OCI-LY1 (cell line): ENCODE measurements around the gene ZNF100.

Experiments used
- H2AFZ ChIP-seq: fragments of 200-600 bp; sonication (generic), shearing (Covaris generic); 2 replicates; pipeline ENCODE4 v1.6.0; 2014; ENCODE audit warnings: antibody characterized with exemption, mild to moderate bottlenecking, low read length
- H3F3A ChIP-seq: fragments of 200-600 bp; sonication (generic), shearing (Covaris generic); 2 replicates; pipeline ENCODE4 v1.6.0; 2014; ENCODE audit warnings: mild to moderate bottlenecking, antibody characterized with exemption, low read length, moderate library complexity; ENCODE audit not compliant: insufficient read depth
- H3K27ac ChIP-seq: fragments of 200-600 bp; sonication (generic); 2 replicates; pipeline ENCODE4 v1.5.1; 2014; ENCODE audit warnings: low read length, mixed run types, mild to moderate bottlenecking, low read depth; ENCODE audit not compliant: poor library complexity, severe bottlenecking
- H3K27me3 ChIP-seq: fragments of 200-600 bp; sonication (generic); 2 replicates; pipeline ENCODE4 v1.6.0; 2014; ENCODE audit warnings: antibody characterized with exemption, mild to moderate bottlenecking, low read length, moderate library complexity; ENCODE audit not compliant: insufficient read depth
- H3K36me3 ChIP-seq: fragments of 200-600 bp; sonication (generic); 2 replicates; pipeline ENCODE4 v1.6.1; 2014; ENCODE audit warnings: mild to moderate bottlenecking, antibody characterized with exemption, low read length, moderate library complexity, mixed read lengths; ENCODE audit not compliant: insufficient read depth
- H3K4me1 ChIP-seq: fragments of 200-600 bp; sonication (generic); 2 replicates; pipeline ENCODE4 v1.5.1; 2014; ENCODE audit warnings: mild to moderate bottlenecking, low read length, moderate library complexity; ENCODE audit not compliant: insufficient read depth, severe bottlenecking
- H3K4me2 ChIP-seq: fragments of 200-600 bp; sonication (generic), shearing (Covaris generic); 2 replicates; pipeline ENCODE4 v1.6.1; 2014; ENCODE audit warnings: low read length
- H3K4me3 ChIP-seq: fragments of 200-600 bp; sonication (generic); 2 replicates; pipeline ENCODE4 v1.5.1; 2014; ENCODE audit warnings: low read length, low read depth, mild to moderate bottlenecking, mixed read lengths; ENCODE audit not compliant: poor library complexity, severe bottlenecking
- H3K79me2 ChIP-seq: fragments of 200-600 bp; shearing (Covaris generic); 2 replicates; pipeline ENCODE4 v1.6.1; 2016; ENCODE audit warnings: mixed run types, low read length, mixed read lengths; ENCODE audit not compliant: insufficient read depth
- H3K9ac ChIP-seq: fragments of 200-600 bp; sonication (generic), shearing (Covaris generic); 2 replicates; pipeline ENCODE4 v1.6.1; 2014; ENCODE audit warnings: mild to moderate bottlenecking, low read length, mixed read lengths
- H3K9me2 ChIP-seq: fragments of 200-600 bp; sonication (generic), shearing (Covaris generic); 2 replicates; pipeline ENCODE4 v1.6.1; 2014; ENCODE audit warnings: low read depth, mild to moderate bottlenecking, low read length, mixed read lengths
- H3K9me3 ChIP-seq: fragments of 200-600 bp; shearing (Covaris generic); 2 replicates; pipeline ENCODE4 v1.6.1; 2014; ENCODE audit warnings: low read length, mixed read lengths
- H4K20me1 ChIP-seq: fragments of 200-600 bp; sonication (generic), shearing (Covaris generic); 2 replicates; pipeline ENCODE4 v1.6.0; 2016; ENCODE audit warnings: mild to moderate bottlenecking, low read length; ENCODE audit not compliant: insufficient read depth
- EZH2 ChIP-seq: fragments of 200-600 bp; sonication (generic), shearing (Covaris generic); IDR thresholded peaks from 2 replicates; pipeline ENCODE4 v1.8.0; 2017; ENCODE audit warnings: borderline replicate concordance, mixed run types, mild to moderate bottlenecking, antibody characterized with exemption, low read length, moderate library complexity, mixed read lengths
- TF ChIP-seq, protein P1 (sequence below): fragments of 200-600 bp; sonication (generic), shearing (Covaris generic); IDR thresholded peaks from 2 replicates; pipeline ENCODE4 v1.5.1; 2017; ENCODE audit warnings: mild to moderate bottlenecking, antibody characterized with exemption, low read length, moderate library complexity, mixed read lengths

ZNF100 gene

DNA sequence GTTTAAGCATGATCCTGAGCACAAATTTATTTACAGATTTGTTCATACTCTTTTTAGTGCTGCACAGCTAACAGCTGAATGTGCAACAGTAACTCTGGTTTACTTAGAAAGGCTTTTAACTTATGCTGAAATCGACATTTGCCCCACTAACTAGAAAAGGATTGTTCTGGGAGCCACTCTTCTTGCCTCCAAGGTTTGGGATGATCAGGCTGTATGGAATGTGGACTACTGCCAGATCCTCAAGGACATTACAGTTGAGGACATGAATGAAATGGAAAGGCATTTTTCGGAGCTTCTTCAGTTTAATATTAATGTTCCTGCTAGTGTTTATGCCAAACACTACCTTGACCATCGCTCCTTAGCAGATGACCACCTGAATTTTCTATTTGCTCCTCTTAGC, 16.0 kb downstream of the ZNF100 start:
- Histone ChIP-seq H3K27ac (no peak overlapping the region), H4K20me1 (no peaks in the 10 kb centered on the region), H2AFZ (no peak overlapping the region), H3K9ac (no peak overlapping the region), H3K4me1 (no peaks in the 10 kb centered on the region), H3K27me3 (no peaks in the 10 kb centered on the region), H3K4me2 (no peak overlapping the region), H3K9me3 (peaks cover 17% of the 10 kb centered on the region), H3K9me2 (no peaks in the 10 kb centered on the region), H3K4me3 (no peak overlapping the region), H3F3A (no peaks in the 10 kb centered on the region), H3K36me3 (peaks cover 96% of the 10 kb centered on the region), H3K79me2 (peaks cover 9% of the 10 kb centered on the region)
- TF ChIP-seq, protein P1, sequence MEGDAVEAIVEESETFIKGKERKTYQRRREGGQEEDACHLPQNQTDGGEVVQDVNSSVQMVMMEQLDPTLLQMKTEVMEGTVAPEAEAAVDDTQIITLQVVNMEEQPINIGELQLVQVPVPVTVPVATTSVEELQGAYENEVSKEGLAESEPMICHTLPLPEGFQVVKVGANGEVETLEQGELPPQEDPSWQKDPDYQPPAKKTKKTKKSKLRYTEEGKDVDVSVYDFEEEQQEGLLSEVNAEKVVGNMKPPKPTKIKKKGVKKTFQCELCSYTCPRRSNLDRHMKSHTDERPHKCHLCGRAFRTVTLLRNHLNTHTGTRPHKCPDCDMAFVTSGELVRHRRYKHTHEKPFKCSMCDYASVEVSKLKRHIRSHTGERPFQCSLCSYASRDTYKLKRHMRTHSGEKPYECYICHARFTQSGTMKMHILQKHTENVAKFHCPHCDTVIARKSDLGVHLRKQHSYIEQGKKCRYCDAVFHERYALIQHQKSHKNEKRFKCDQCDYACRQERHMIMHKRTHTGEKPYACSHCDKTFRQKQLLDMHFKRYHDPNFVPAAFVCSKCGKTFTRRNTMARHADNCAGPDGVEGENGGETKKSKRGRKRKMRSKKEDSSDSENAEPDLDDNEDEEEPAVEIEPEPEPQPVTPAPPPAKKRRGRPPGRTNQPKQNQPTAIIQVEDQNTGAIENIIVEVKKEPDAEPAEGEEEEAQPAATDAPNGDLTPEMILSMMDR, result no peak
- no peak for TF ChIP-seq EZH2

DNA sequence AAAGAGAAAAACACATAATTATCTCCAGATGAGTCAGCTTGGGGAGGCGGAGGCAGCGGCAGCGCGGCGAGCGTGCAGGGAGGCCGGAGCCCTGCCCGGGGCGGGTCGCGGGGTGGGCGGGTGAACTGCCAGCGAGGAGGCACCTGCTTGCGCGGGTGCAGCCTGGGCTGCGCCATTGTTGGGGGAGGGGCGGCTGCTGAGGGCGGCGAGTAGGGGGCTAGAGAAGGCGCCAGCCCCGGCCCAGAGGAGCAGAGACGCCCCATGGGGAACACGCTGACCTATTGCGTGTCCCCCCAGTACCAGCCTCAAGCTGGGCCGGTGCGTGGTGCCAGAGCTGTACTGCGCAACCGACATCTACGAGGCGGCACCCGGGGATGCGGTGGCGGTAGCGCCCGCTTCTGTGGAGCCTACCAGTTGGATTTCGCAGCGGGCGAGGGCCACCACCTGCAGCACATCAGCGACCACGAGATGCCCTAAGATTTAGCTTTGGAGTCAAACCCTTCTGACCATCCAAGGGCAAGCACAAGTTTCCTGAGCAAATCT, 16.7 kb downstream of the ZNF100 start:
- H3K4me2 ChIP-seq, result no peak overlapping the region
- H3K9ac ChIP-seq, result no peak overlapping the region
- no peaks in the 10 kb centered on the region for H4K20me1 ChIP-seq
- H3K27me3 ChIP-seq, result no peaks in the 10 kb centered on the region
- H3K79me2 ChIP-seq, result peaks cover 9% of the 10 kb centered on the region
- no peak overlapping the region for H2AFZ ChIP-seq
- H3K9me3 ChIP-seq, result peaks cover 19% of the 10 kb centered on the region
- peaks cover 96% of the 10 kb centered on the region for H3K36me3 ChIP-seq
- no peak overlapping the region for H3K27ac ChIP-seq
- no peak overlapping the region for H3K4me3 ChIP-seq
- no peaks in the 10 kb centered on the region for H3K9me2 ChIP-seq
- no peaks in the 10 kb centered on the region for H3F3A ChIP-seq
- TF ChIP-seq EZH2, result no peak
- TF ChIP-seq, protein P1, result no peak
- H3K4me1 ChIP-seq, result no peaks in the 10 kb centered on the region

DNA sequence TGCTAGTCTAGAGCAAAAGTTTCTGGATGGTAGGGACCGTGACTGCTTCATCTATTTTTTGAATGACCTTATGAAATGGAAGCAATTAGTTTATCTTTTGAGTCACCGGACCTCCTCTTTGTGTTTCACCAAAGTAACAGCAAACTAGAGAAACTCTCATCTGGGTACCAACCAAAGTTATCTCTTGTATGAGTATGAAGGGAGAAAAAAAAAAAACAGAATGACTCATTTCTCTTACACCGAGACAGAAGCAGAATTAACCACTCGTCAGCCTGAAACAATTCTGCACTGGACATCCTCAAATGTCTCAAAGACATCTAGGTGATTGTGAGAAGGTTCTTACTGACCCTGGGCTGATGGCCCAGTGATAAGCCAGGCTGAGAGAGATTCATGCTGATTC, 18.3 kb downstream of the ZNF100 start:
- no peak overlapping the region for H3K27ac ChIP-seq
- H4K20me1 ChIP-seq, result no peaks in the 10 kb centered on the region
- H2AFZ ChIP-seq, result no peak overlapping the region
- H3K9ac ChIP-seq, result no peak overlapping the region
- H3K4me3 ChIP-seq, result no peak overlapping the region
- no peaks in the 10 kb centered on the region for H3K27me3 ChIP-seq
- peaks cover 96% of the 10 kb centered on the region for H3K36me3 ChIP-seq
- H3K9me3 ChIP-seq, result peaks cover 19% of the 10 kb centered on the region
- no peaks in the 10 kb centered on the region for H3K9me2 ChIP-seq
- H3F3A ChIP-seq, result no peaks in the 10 kb centered on the region
- no peaks in the 10 kb centered on the region for H3K4me1 ChIP-seq
- no peak for TF ChIP-seq EZH2
- TF ChIP-seq, protein P1, result no peak
- H3K79me2 ChIP-seq, result peaks cover 9% of the 10 kb centered on the region
- no peak overlapping the region for H3K4me2 ChIP-seq
